Calu3 (cell line): ENCODE results near the gene UTP11. TPM values are rescaled to one million over a fixed set of nuclear protein-coding genes. Genes with fewer than 3 reads are reported as not detected.

ENCODE experiments used
- BruUV-seq: library from RNA; stranded (reverse); fragments of 400-500 nt; replicated peaks from 2 replicates; lab custom pipeline; 2021; lab: Mats Ljungman, UMichigan
- CTCF ChIA-PET: fragments of 300-600 bp; sonication (Branson Sonifier 250); formaldehyde crosslinking; loops from one replicate; lab custom pipeline; 2022; ENCODE audit warnings: antibody characterized with exemption; lab: Charles Lee
- DNase-seq: peaks from one replicate; pipeline ENCODE4 v3.0.0; 2022
- H3K27ac Mint-ChIP-seq: one replicate; pipeline ENCODE4 v1.8.0; 2022; ENCODE audit warnings: mixed read lengths; ENCODE audit not compliant: unreplicated experiment
- H3K27me3 Mint-ChIP-seq: one replicate; pipeline ENCODE4 v1.8.0; 2022; ENCODE audit warnings: mixed read lengths; ENCODE audit not compliant: unreplicated experiment
- H3K36me3 Mint-ChIP-seq: one replicate; pipeline ENCODE4 v1.8.0; 2022; ENCODE audit warnings: mild to moderate bottlenecking, moderate library complexity, mixed read lengths; ENCODE audit not compliant: insufficient read depth, unreplicated experiment
- H3K4me1 Mint-ChIP-seq: one replicate; pipeline ENCODE4 v1.8.0; 2022; ENCODE audit warnings: mild to moderate bottlenecking, low read depth, mixed read lengths; ENCODE audit not compliant: unreplicated experiment
- H3K4me3 Mint-ChIP-seq: one replicate; pipeline ENCODE4 v1.8.0; 2022; ENCODE audit warnings: mild to moderate bottlenecking, low read depth, moderate library complexity, mixed read lengths; ENCODE audit not compliant: unreplicated experiment
- H3K9me3 Mint-ChIP-seq: one replicate; pipeline ENCODE4 v1.8.0; 2022; ENCODE audit warnings: low read depth, mixed read lengths; ENCODE audit not compliant: unreplicated experiment
- intact Hi-C: fragments of 100-400 bp; cut with micrococcal nuclease; formaldehyde crosslinking; loops from one replicate; pipeline ENCODE4 v1.10.0; 2022; ENCODE audit not compliant: unreplicated experiment
- total RNA-seq: library from RNA; stranded (reverse); gene quantifications from 2 replicates; pipeline ENCODE4 v1.2.3, GENCODE V29; 2022
- TF ChIP-seq, protein P1 (sequence below): fragments of 200-600 bp; IDR thresholded peaks from one replicate; pipeline ENCODE4 v1.8.0; 2022; ENCODE audit warnings: antibody characterized with exemption; ENCODE audit not compliant: unreplicated experiment

The UTP11 gene
- total RNA-seq, 1 experiment from 2014 or later, result 38.5 TPM

DNA sequence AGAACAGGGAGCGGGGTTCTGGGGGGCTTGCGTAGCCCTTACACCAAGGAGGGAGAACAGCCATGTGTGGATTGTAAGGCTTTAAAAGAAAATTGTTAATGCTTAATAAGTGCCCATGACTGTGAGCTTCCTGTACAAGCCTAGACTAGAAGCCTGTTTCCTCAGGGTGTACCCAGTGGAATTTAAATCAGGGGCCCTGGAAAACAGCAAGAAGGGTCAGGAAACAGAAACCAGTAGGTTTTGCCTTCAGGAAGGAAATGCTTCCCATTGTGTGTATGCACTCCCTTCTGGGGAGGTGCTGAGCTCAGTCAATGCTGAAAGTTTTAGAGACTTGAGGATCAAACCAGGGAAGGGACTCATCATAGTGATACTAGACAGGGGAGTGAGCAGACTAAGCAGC lies 12.7 kb downstream of the UTP11 start:
- Mint-ChIP-seq H3K4me3 (no peak overlapping the region), H3K9me3 (no peaks in the 10 kb centered on the region), H3K36me3 (peaks cover 29% of the 10 kb centered on the region), H3K27me3 (no peaks in the 10 kb centered on the region), H3K27ac (no peak overlapping the region), H3K4me1 (no peaks in the 10 kb centered on the region)
- CTCF ChIA-PET, result interaction anchor here (1.4 kb wide), 1 partner anchor 810 kb away, joined by 4 read pairs; no protein-coding TSS in a partner anchor
- no TSS peak for BruUV-seq
- DNase-seq, result no peak
- TF ChIP-seq, protein P1, sequence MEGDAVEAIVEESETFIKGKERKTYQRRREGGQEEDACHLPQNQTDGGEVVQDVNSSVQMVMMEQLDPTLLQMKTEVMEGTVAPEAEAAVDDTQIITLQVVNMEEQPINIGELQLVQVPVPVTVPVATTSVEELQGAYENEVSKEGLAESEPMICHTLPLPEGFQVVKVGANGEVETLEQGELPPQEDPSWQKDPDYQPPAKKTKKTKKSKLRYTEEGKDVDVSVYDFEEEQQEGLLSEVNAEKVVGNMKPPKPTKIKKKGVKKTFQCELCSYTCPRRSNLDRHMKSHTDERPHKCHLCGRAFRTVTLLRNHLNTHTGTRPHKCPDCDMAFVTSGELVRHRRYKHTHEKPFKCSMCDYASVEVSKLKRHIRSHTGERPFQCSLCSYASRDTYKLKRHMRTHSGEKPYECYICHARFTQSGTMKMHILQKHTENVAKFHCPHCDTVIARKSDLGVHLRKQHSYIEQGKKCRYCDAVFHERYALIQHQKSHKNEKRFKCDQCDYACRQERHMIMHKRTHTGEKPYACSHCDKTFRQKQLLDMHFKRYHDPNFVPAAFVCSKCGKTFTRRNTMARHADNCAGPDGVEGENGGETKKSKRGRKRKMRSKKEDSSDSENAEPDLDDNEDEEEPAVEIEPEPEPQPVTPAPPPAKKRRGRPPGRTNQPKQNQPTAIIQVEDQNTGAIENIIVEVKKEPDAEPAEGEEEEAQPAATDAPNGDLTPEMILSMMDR, result no peak
- intact Hi-C loops, result no loop called here

DNA sequence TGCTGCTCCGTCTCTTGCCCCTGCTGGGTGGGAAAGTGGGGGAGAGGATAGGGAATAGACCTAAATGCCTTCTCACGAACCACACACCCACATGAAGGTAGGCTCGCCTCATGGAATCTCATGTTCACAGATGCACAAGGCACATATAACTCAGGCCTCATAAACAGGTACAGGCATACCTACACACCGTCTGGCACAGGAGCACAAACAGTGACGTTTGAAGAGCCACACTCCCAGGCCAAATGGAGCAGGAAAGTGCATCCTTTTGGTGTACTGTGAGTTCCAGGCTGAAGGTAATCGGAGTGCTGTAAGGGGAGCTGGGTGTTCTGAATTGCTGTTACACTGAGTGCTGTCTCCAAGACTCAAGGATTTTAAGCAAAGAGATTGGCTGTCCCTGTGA lies 13.1 kb downstream of the UTP11 start:
- BruUV-seq, result no TSS peak
- intact Hi-C loops, result loop anchor here (2.0 kb wide), 1 partner anchor 809 kb away; no protein-coding TSS in a partner anchor

DNA sequence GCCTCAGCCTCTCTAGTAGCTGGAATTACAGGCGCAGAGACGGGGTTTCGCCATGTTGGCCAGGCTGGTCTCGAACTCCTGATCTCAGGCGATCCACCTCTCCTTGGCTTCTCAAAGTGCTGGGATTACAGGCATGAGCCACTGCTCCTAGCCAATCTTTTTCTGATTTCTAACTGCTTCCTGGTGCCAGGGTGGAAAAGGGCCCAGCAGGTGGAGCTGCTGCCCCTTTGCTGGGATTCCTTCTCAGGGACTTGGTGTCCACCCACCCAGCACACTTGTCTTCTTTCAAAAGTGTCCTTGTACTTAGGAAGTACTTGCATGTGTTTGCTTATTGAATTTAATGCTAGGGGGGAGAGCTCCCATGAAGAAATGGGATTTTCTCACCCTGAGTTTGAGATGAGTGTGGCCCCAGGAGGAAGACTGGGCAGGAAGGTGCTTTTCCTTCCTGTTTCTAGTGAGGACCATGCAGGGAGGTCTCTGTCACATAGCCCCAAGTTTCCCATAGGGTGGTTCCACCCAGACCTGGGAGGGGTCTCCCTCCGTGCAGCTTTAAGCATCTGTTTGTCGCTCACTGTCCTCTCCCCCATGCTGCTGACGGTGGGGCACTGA lies 14.2 kb downstream of the UTP11 start:
- CTCF ChIA-PET, result interaction anchor here (0.6 to 1.5 kb wide), 3 partner anchors 12 to 809 kb away, joined by 4 read pairs; no protein-coding TSS in a partner anchor
- H3K4me1 Mint-ChIP-seq, result no peaks in the 10 kb centered on the region
- no TSS peak for BruUV-seq
- H3K4me3 Mint-ChIP-seq, result no peak overlapping the region
- intact Hi-C loops, result loop anchor here (2.0 kb wide), 1 partner anchor 808 kb away; no protein-coding TSS in a partner anchor
- DNase-seq, result peak; percentile 63
- TF ChIP-seq, protein P1, result peak; percentile 63
- no peaks in the 10 kb centered on the region for H3K27me3 Mint-ChIP-seq
- no peaks in the 10 kb centered on the region for H3K9me3 Mint-ChIP-seq
- no peak overlapping the region for H3K27ac Mint-ChIP-seq
- H3K36me3 Mint-ChIP-seq, result peaks cover 29% of the 10 kb centered on the region

More for the DNA sequence above, 13.1 kb downstream of the UTP11 start:
- no peak overlapping the region for H3K4me3 Mint-ChIP-seq
- H3K27ac Mint-ChIP-seq, result no peak overlapping the region
- H3K4me1 Mint-ChIP-seq, result no peaks in the 10 kb centered on the region
- no peaks in the 10 kb centered on the region for H3K27me3 Mint-ChIP-seq
- peaks cover 29% of the 10 kb centered on the region for H3K36me3 Mint-ChIP-seq
- TF ChIP-seq, protein P1, result no peak
- no peak for DNase-seq
- H3K9me3 Mint-ChIP-seq, result no peaks in the 10 kb centered on the region
- CTCF ChIA-PET, result interaction anchor here (1.4 to 1.5 kb wide), 2 partner anchors 11 to 810 kb away, joined by 4 read pairs; no protein-coding TSS in a partner anchor

DNA sequence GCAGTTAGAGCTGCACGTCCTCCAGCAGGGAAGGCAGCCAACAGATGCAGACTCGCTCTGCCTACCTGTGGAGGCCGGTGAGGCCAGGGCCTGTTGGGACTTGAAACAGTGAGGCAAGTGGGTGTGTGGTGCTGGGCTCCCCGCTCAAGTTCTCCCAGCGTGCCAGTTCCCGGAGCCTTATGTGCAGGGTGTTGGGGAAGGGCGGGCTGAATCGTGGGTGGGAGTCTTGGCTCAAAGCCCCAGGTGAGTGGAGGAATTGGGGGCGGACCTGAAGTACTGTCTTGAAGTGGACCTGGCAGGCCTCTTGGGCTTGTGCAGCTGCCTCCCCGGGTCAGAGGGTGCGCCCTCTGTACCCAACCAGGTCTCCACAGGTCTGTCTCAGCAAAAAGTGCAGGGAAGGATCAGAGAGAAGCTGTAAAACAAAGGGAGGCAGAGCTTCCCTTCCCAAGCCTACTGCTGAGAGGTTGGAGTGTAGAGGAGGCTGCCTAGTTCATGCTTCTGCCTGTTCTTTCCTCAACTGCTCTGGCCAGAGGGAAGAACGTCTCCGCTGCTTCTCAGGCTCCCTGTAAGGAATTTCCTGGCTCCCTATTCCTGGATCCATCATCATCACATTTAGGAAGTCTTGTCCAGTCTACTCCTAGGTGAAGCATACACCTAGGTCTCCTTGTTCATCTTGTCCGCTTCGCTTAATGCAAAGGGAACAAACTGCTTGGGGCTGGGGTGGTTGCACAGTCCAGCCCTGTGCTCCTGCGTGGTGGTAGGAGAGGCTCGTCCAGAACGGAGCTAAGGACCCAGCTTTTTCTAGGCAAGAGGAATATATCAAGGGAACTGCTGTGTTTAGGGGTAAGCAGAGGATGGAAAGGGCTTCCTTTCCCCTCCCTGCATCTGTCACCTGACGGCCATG lies 14.9 kb downstream of the UTP11 start:
- no peak for DNase-seq
- no peak overlapping the region for H3K27ac Mint-ChIP-seq
- intact Hi-C loops, result loop anchor here (2.0 kb wide), 1 partner anchor 807 kb away; no protein-coding TSS in a partner anchor
- CTCF ChIA-PET, result interaction anchor here (0.6 to 1.5 kb wide), 2 partner anchors 13 to 795 kb away, joined by 4 read pairs; no protein-coding TSS in a partner anchor
- H3K36me3 Mint-ChIP-seq, result peaks cover 24% of the 10 kb centered on the region
- H3K4me3 Mint-ChIP-seq, result no peak overlapping the region
- BruUV-seq, result no TSS peak
- H3K4me1 Mint-ChIP-seq, result no peaks in the 10 kb centered on the region
- H3K9me3 Mint-ChIP-seq, result no peaks in the 10 kb centered on the region
- H3K27me3 Mint-ChIP-seq, result no peaks in the 10 kb centered on the region
- TF ChIP-seq, protein P1, result no peak
